Spleen (tissue), 11 donors: ENCODE results near the gene VPS39. TPM values are rescaled to one million over a fixed set of nuclear protein-coding genes. Genes with fewer than 3 reads are reported as not detected.

Experiments used
- DNase-seq: peaks from one replicate; pipeline ENCODE4 v3.0.0-alpha.2; 2020
- H3K27ac ChIP-seq, 8 donors: fragments of 200-600 bp; sonication (generic) in 7 of 8; 1 replicate in 4 of 8; 2 replicates in 4 of 8; pipeline versions ENCODE4 v1.5.0 to v1.8.0; 2016 to 2021; ENCODE audit warnings: inconsistent platforms in 4 of 8, mild to moderate bottlenecking in 4 of 8, moderate library complexity in 1 of 8
- H3K27me3 ChIP-seq, 7 donors: fragments of 200-600 bp; sonication (generic) in 6 of 7; replicated peaks in 1 of 7; 1 replicate in 4 of 7; 2 replicates in 3 of 7; pipeline versions ENCODE4 v1.5.0 to v1.8.0; 2016 to 2021; ENCODE audit warnings: inconsistent platforms in 3 of 7, mild to moderate bottlenecking in 1 of 7
- H3K36me3 ChIP-seq, 6 donors: fragments of 200-600 bp; sonication (generic) in 5 of 6; 1 replicate in 4 of 6; 2 replicates in 2 of 6; pipeline versions ENCODE4 v1.5.0 to v1.8.0; 2016 to 2021; ENCODE audit warnings: inconsistent platforms in 2 of 6
- H3K4me1 ChIP-seq, 6 donors: fragments of 200-600 bp; sonication (generic) in 5 of 6; 1 replicate in 3 of 6; 2 replicates in 3 of 6; pipeline versions ENCODE4 v1.5.0 to v1.8.0; 2016 to 2021; ENCODE audit warnings: inconsistent platforms in 3 of 6
- H3K4me3 ChIP-seq, 8 donors: fragments of 200-600 bp; sonication (generic) in 7 of 8; 1 replicate in 4 of 8; 2 replicates in 4 of 8; pipeline versions ENCODE4 v1.5.0 to v1.8.0; 2016 to 2021; ENCODE audit warnings: inconsistent platforms in 4 of 8, mild to moderate bottlenecking in 4 of 8, moderate library complexity in 2 of 8
- H3K9me3 ChIP-seq, 8 donors: fragments of 200-600 bp; sonication (generic) in 7 of 8; 1 replicate in 4 of 8; 2 replicates in 4 of 8; pipeline versions ENCODE4 v1.5.0 to v1.8.0; 2016 to 2021; ENCODE audit warnings: inconsistent platforms in 4 of 8
- CTCF ChIP-seq, 11 experiments: fragments of 200-600 bp in 7 of 11; fragments of 450-650 bp in 4 of 11; sonication (generic) in 4 of 11; IDR thresholded peaks in 8 of 11; conservative IDR thresholded peaks in 3 of 11; 1 replicate in 7 of 11; 2 replicates in 4 of 11; pipeline versions ENCODE4 v1.4.0 to v1.8.0; 2016 to 2021; ENCODE audit warnings: antibody characterized with exemption in 11 of 11, inconsistent platforms in 4 of 11, mild to moderate bottlenecking in 1 of 11
- POLR2A ChIP-seq, 3 donors: fragments of 450-650 bp; IDR thresholded peaks; one replicate each; pipeline ENCODE4 v1.5.1; 2017; ENCODE audit warnings: antibody characterized with exemption in 3 of 3, mild to moderate bottlenecking in 1 of 3
- POLR2AphosphoS5 ChIP-seq, 3 donors: sonication (generic); formaldehyde crosslinking; IDR thresholded peaks; one replicate each; pipeline ENCODE4 v1.5.1; 2017; ENCODE audit warnings: antibody characterized with exemption in 3 of 3
- WGBS, 5 donors: extraction: QIAGEN DNeasy Blood & Tissue Kit in 3 of 5; methylation state at CpG; one replicate each; pipeline versions ENCODE4 v1.1.5 to v1.1.7; 2013 to 2018; 5-methylcytosine and 5-hydroxymethylcytosine counted together
- intact Hi-C: fragments of 100-400 bp; cut with DNase I; formaldehyde crosslinking; loops from one replicate; pipeline ENCODE4 v1.15.0; 2023; ENCODE audit warnings: low total_unique reads
- polyA plus RNA-seq, 3 donors: library from polyadenylated mRNA; stranded (reverse); fragments of 200-250 nt; gene quantifications; one replicate each; pipeline ENCODE4 v1.2.1, GENCODE V29; 2013
- total RNA-seq, 7 donors: library from RNA; depleted of rRNA in 3 of 7; stranded (reverse); fragments of >200 nt in 3 of 7; fragmentation: NEBNext Ultra II Directional in 4 of 7; extraction: Animal tissue kit (Norgen Biotek cat#: 25700) in 4 of 7; gene quantifications; one replicate each; pipeline versions ENCODE4 v1.1.0 to v1.2.1, GENCODE V29; 2016 to 2021
- donor health status: healthy with polysubstance abuse.
- donor health status: DM: no; HTN: no; CAD: no; lungs with moderate emphysema.
- donor health status: DM: no; HTN: no; CAD: no.
- donor health status: Bipolar disorder and iron deficiency.
- donor health status: healthy.
- donor health status: DM: no; HTN: no; CAD: no.
- donor health status: DM: yes; HTN: yes; CAD: no.

VPS39 gene
- total and polyA plus RNA-seq, 10 donors: 25.9 to 220 (median 94.2) TPM

GRCh38 chr15:42217568-42217967, 9.5 kb upstream of the VPS39 start:
- Histone ChIP-seq H3K9me3 (no peaks in the 10 kb centered on the region), H3K36me3 (peaks cover 0 to 99% (median 48%) of the 10 kb centered on the region in 6 donors), H3K4me1 (peaks cover 0 to 20% (median 5%) of the 10 kb centered on the region in 6 donors), H3K27ac (no peak overlapping the region), H3K27me3 (no peaks in the 10 kb centered on the region), H3K4me3 (no peak overlapping the region)
- WGBS, 5 donors: 82 to 90% (median 83%) methylated on average over 2 of the region's 2 CpGs
- no peak for DNase-seq
- no peak for TF ChIP-seq POLR2A (IDR thresholded peaks at IDR 0.05)
- TF ChIP-seq POLR2AphosphoS5 (IDR thresholded peaks at IDR 0.05): no peak
- no peak for TF ChIP-seq CTCF (IDR thresholded peaks at IDR 0.05 in 8 of 11, conservative IDR thresholded peaks at IDR 0.05 in 3 of 11)
- intact Hi-C loops: no loop called here

- intact Hi-C loops: no loop called here
Measured at GRCh38 chr15:42215913-42216829, 8.1 kb upstream of the VPS39 start.

GRCh38 chr15:42214600-42214999, 6.5 kb upstream of the VPS39 start:
- no peaks in the 10 kb centered on the region for H3K9me3 ChIP-seq

More at GRCh38 chr15:42215913-42216829, 8.1 kb upstream of the VPS39 start:
- no peak for DNase-seq
- Histone ChIP-seq H3K4me3 (no peak overlapping the region), H3K9me3 (no peaks in the 10 kb centered on the region), H3K4me1 (peaks cover 0 to 20% (median 5%) of the 10 kb centered on the region in 6 donors), H3K27me3 (no peaks in the 10 kb centered on the region), H3K27ac (no peak overlapping the region), H3K36me3 (peaks cover 0 to 100% (median 56%) of the 10 kb centered on the region in 6 donors)
- TF ChIP-seq CTCF (IDR thresholded peaks at IDR 0.05 in 8 of 11, conservative IDR thresholded peaks at IDR 0.05 in 3 of 11) (no peak), POLR2AphosphoS5 (IDR thresholded peaks at IDR 0.05) (no peak), POLR2A (IDR thresholded peaks at IDR 0.05) (no peak)
- WGBS, 5 donors: 75 to 89% (median 83%) methylated on average over 4 of the region's 4 CpGs

More at GRCh38 chr15:42214600-42214999, 6.5 kb upstream of the VPS39 start:
- Histone ChIP-seq H3K4me1 (peaks cover 0 to 11% (median 4%) of the 10 kb centered on the region in 6 donors), H3K4me3 (no peak overlapping the region), H3K27me3 (no peaks in the 10 kb centered on the region), H3K36me3 (peaks cover 0 to 100% (median 59%) of the 10 kb centered on the region in 6 donors), H3K27ac (no peak overlapping the region)
- no peak for DNase-seq
- no peak for TF ChIP-seq POLR2A (IDR thresholded peaks at IDR 0.05)
- no peak for TF ChIP-seq CTCF (IDR thresholded peaks at IDR 0.05 in 8 of 11, conservative IDR thresholded peaks at IDR 0.05 in 3 of 11)
- TF ChIP-seq POLR2AphosphoS5 (IDR thresholded peaks at IDR 0.05): no peak
- intact Hi-C loops: no loop called here
- 88 to 95% (median 89%) methylated on average over 1 of the region's 1 CpG for WGBS, 5 donors
